K562 (cell line): Measurements from ENCODE around the gene SLC16A9. TPM values are rescaled to one million over a fixed set of nuclear protein-coding genes. Genes with fewer than 3 reads are reported as not detected.

Source experiments
- ATAC-seq: fragments of 200-7000 bp; cut with Tn5 transposase; 3 replicates; pipeline ENCODE4 v1.9.1; 2020; ENCODE audit warnings: moderate library complexity
- BruUV-seq: library from RNA; stranded (reverse); fragments of 400-500 nt; replicated peaks from 2 replicates; lab custom pipeline; 2021; lab: Mats Ljungman, UMichigan
- CTCF ChIA-PET: fragments of 300-600 bp; formaldehyde crosslinking; extraction: SDS; loops from one replicate; lab custom pipeline; 2021; ENCODE audit warnings: low intra/inter-chr PET ratio; lab: Yijun Ruan, JAX
- POLR2A ChIA-PET: fragments of 300-600, 350-650 bp; sonication (Branson Sonifier 250); formaldehyde crosslinking; extraction: SDS; loops from one replicate; lab custom pipeline; 2021; ENCODE audit warnings: antibody characterized with exemption, inconsistent platforms; lab: Yijun Ruan, JAX
- DNase-seq, 4 experiments: peaks; one replicate each; pipeline versions ENCODE4 v3.0.0 to v3.0.0-alpha.2; 2011 to 2018; ENCODE audit warnings: low spot score in 3 of 4, mixed read lengths in 3 of 4; ENCODE audit errors: extremely low read depth in 1 of 4
- FAIRE-seq: peaks from 2 replicates; lab custom pipeline; 2011; peaks lifted over from hg19 to GRCh38; lab: Jason Lieb, UNC
- H2AFZ ChIP-seq: 2 replicates; pipeline ENCODE4 v1.6.0; 2011; ENCODE audit warnings: low read depth, low read length, control low read depth, inconsistent platforms
- H3K27ac ChIP-seq: fragments of 200-600 bp; 3 replicates; pipeline ENCODE4 v1.8.0; 2011; ENCODE audit warnings: low read depth, mild to moderate bottlenecking, control low read depth, inconsistent platforms, low read length, moderate library complexity, mixed read lengths; ENCODE audit errors: extremely low read depth
- H3K27me3 ChIP-seq, 2 experiments: fragments of 300-600 bp in 1 of 2; 2 replicates in 1 of 2; 3 replicates in 1 of 2; pipeline versions ENCODE4 v1.6.0 to v1.8.0; 2011; ENCODE audit warnings: inconsistent platforms in 2 of 2, low read length in 2 of 2, mild to moderate bottlenecking in 1 of 2, mixed read lengths in 1 of 2, moderate library complexity in 1 of 2; ENCODE audit not compliant: control insufficient read depth in 2 of 2, insufficient read depth in 2 of 2
- H3K36me3 ChIP-seq: fragments of 300-600 bp; 3 replicates; pipeline ENCODE4 v1.8.0; 2011; ENCODE audit warnings: mild to moderate bottlenecking, low read length, inconsistent platforms; ENCODE audit not compliant: control insufficient read depth, insufficient read depth
- H3K4me1 ChIP-seq, 2 experiments: fragments of 200-600 bp in 1 of 2; replicated peaks in 1 of 2; 2 replicates in 1 of 2; 3 replicates in 1 of 2; pipeline versions ENCODE4 v1.5.1 to v1.8.0; 2011; ENCODE audit warnings: inconsistent platforms in 2 of 2, low read length in 2 of 2, mild to moderate bottlenecking in 1 of 2, mixed read lengths in 1 of 2, moderate library complexity in 1 of 2; ENCODE audit not compliant: control insufficient read depth in 2 of 2, insufficient read depth in 2 of 2
- H3K4me2 ChIP-seq: 2 replicates; pipeline ENCODE4 v1.6.1; 2011; ENCODE audit warnings: low read length, control low read depth, inconsistent platforms, mixed read lengths; ENCODE audit not compliant: insufficient read depth
- H3K4me3 ChIP-seq: fragments of 200-600 bp; sonication (generic), shearing (Covaris generic); 2 replicates; pipeline ENCODE4 v1.5.1; 2016; ENCODE audit warnings: control low read depth, inconsistent platforms
- H3K79me2 ChIP-seq: fragments of 200-600 bp; 3 replicates; pipeline ENCODE4 v1.8.0; 2011; ENCODE audit warnings: low read length, inconsistent platforms; ENCODE audit not compliant: control insufficient read depth, insufficient read depth
- H3K9ac ChIP-seq, 2 experiments: 2 replicates each; pipeline versions ENCODE4 v1.6.0 to v1.6.1; 2011; ENCODE audit warnings: low read depth in 2 of 2, low read length in 2 of 2, control low read depth in 1 of 2, inconsistent platforms in 1 of 2, mild to moderate bottlenecking in 1 of 2, mixed read lengths in 1 of 2; ENCODE audit not compliant: insufficient read depth in 1 of 2
- H3K9me1 ChIP-seq: one replicate; pipeline ENCODE4 v1.6.0; 2011; ENCODE audit warnings: inconsistent platforms, mild to moderate bottlenecking, low read length, moderate library complexity; ENCODE audit not compliant: control insufficient read depth, insufficient read depth
- H3K9me3 ChIP-seq: replicated peaks from 2 replicates; pipeline ENCODE4 v1.5.1; 2011; ENCODE audit warnings: low read depth, low read length, inconsistent platforms; ENCODE audit not compliant: control insufficient read depth, insufficient read depth
- H4K20me1 ChIP-seq: replicated peaks from 2 replicates; pipeline ENCODE4 v1.6.1; 2011; ENCODE audit warnings: low read length, inconsistent platforms, mixed read lengths; ENCODE audit not compliant: control insufficient read depth, insufficient read depth
- MED1 ChIP-seq: sonication (generic); formaldehyde crosslinking; IDR thresholded peaks from 2 replicates; pipeline ENCODE4 v1.8.1; 2023; ENCODE audit warnings: missing genetic modification reagents, borderline replicate concordance
- NONO ChIP-seq, 2 experiments: fragments of 200-400 bp in 1 of 2; fragments of 450-650 bp in 1 of 2; formaldehyde crosslinking in 1 of 2; IDR thresholded peaks; 2 replicates each; pipeline ENCODE4 v1.6.1; 2017; ENCODE audit warnings: low read depth in 2 of 2, mild to moderate bottlenecking in 2 of 2, moderate library complexity in 2 of 2, low read length in 1 of 2
- TAF15 ChIP-seq: fragments of 200-400 bp; formaldehyde crosslinking; IDR thresholded peaks from 2 replicates; pipeline ENCODE4 v1.6.1; 2017; ENCODE audit warnings: mild to moderate bottlenecking, low read depth, low read length, moderate library complexity
- TARDBP ChIP-seq: fragments of 450-650 bp; IDR thresholded peaks from 2 replicates; pipeline ENCODE4 v1.6.1; 2016
- WGBS: fragments of 100-300 bp; shearing (Covaris generic); methylation state at CpG from one replicate; pipeline ENCODE4 v1.1.6; 2016; ENCODE audit warnings: low coverage, mixed read lengths; ENCODE audit not compliant: insufficient coverage; ENCODE audit errors: missing lambda C conversion rate; 5-methylcytosine and 5-hydroxymethylcytosine counted together
- in situ Hi-C: fragments of 300-500 bp; cut with MboI; formaldehyde crosslinking; loops from 4 replicates; pipeline ENCODE4 v1.15.0; 2018; ENCODE audit warnings: inconsistent platforms, mixed read lengths
- intact Hi-C: fragments of 100-400 bp; cut with micrococcal nuclease; formaldehyde crosslinking; loops from 2 replicates; pipeline ENCODE4 v1.14.2; 2022
- polyA plus RNA-seq, 8 experiments: library from polyadenylated mRNA; depleted of rRNA in 4 of 8; stranded (reverse) in 5 of 8; unstranded in 3 of 8; fragments of >200 nt; fragmentation: Nextera tagmentation in 2 of 8; fragmentation: Illumina TruSeq in 1 of 8; extraction: Ambion mirVana in 2 of 8; extraction: Trizol in 1 of 8; gene quantifications; 2 replicates each; pipeline versions ENCODE4 v1.2.1 to v1.2.3, GENCODE V29; 2011 to 2014; ENCODE audit warnings: inconsistent platforms in 1 of 8, missing spikeins in 1 of 8
- total RNA-seq, 7 experiments: library from RNA; depleted of rRNA in 6 of 7; stranded (reverse); fragments of >200 nt in 6 of 7; fragmentation: Illumina TruSeq in 2 of 7; extraction: Trizol in 2 of 7; gene quantifications; 2 replicates each; pipeline versions ENCODE4 v1.2.1 to v1.2.3, GENCODE V29; 2011 to 2021; ENCODE audit warnings: low replicate concordance in 1 of 7

SLC16A9 gene
- total and polyA plus RNA-seq, 9 of the 15 experiments (the other 6 are each of a cell fraction or from before 2014, with no cell fraction given) = 0.90 to 6.4 (median 2.1) TPM

DNA sequence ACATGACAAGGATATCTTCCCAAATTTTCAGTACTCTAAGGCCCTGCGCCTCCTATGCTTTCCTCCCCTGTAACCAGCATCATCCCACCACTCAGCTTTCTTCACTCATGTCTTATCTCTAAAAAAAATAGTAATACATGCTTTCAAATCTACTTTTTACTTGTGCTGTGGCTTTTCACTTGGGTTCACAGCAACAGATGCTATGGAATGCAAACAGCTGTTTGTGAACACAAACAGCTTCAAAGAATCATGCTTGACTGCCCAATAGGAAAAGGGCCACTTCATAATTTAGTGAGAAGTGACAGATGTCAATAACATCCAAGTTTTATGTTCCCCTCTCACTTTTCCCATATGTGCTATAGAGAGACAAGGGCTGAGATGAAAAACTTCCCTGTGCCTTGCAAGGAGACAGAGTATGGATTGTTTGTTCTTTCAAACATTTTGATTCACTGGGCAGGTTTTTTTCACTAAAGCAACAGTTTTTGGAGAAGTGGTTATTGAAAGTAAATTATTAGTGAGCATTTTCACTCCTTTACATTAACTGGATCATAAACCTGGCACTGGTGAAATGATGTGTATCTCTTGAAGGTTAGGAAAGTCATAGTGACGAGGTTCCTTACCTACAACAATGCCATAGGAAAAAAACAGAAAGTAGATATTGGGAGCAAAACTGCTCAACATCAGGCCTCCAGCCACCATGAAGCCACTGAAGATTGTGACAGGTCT is 37.3 kb downstream of the SLC16A9 start (continued):
- no peak for TF ChIP-seq TAF15

DNA sequence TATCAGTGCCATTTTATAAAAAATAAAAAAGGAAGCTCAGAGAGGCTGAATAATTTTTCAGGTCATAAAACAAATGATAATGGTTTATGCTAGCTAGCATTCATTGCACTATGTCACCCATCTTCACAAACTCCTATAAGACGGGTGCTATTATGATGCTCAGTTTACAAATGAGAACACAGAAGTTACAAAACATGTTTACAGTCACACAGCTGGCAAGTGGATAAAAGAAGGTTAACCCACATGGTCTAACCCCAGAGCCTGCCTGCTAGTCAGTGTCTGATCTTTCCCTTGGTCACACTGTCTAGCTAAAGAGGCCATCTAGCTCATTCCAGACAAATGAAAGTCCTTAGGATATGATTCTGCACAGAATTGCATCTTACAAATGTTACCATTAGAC is 39.4 kb downstream of the SLC16A9 start:
- no peaks in the 10 kb centered on the region for H3K9me1 ChIP-seq
- BruUV-seq = no TSS peak
- H3K27ac ChIP-seq = no peak overlapping the region
- H4K20me1 ChIP-seq = no peaks in the 10 kb centered on the region
- in situ Hi-C loops (no loop called here), intact Hi-C loops (no loop called here)
- H3K4me1 ChIP-seq = no peaks in the 10 kb centered on the region
- TF ChIP-seq MED1 (CRISPR knock-in tag) = no peak
- TF ChIP-seq TARDBP = no peak
- TF ChIP-seq NONO (IDR thresholded peaks at IDR 0.05; ENCODE audit: low read depth in 2 of 2, low read length in 1 of 2) = no peak
- H3K9me3 ChIP-seq = no peaks in the 10 kb centered on the region
- ChIA-PET POLR2A (no interaction called here), CTCF (interaction anchor here (0.6 kb wide), 1 partner anchor 13 kb away, joined by 3 read pairs; no protein-coding TSS in a partner anchor)
- no peak overlapping the region for H3K4me3 ChIP-seq
- no peak for DNase-seq
- H3K9ac ChIP-seq = no peak overlapping the region
- no peak overlapping the region for H3K4me2 ChIP-seq
- no peaks in the 10 kb centered on the region for H3K27me3 ChIP-seq
- ATAC-seq = no peak
- no peak for FAIRE-seq
- H2AFZ ChIP-seq = no peak overlapping the region
- 15% methylated on average over 1 of the region's 1 CpG for WGBS
- no peaks in the 10 kb centered on the region; the same call in 2 of the 3 replicates for H3K36me3 ChIP-seq
- H3K79me2 ChIP-seq = no peaks in the 10 kb centered on the region
